ENCODE data around the gene SRF. TPM values are rescaled to one million over a fixed set of nuclear protein-coding genes. Genes with fewer than 3 reads are reported as not detected.
"Not testable (repeated sequence)": the region's sequence is repeated elsewhere in the genome, so short reads cannot be mapped to it uniquely, and the experiment has no call there.

The SRF gene
- total and polyA plus RNA-seq, 7 experiments from 2014 or later: 4.0 to 49.4 (median 25.7) TPM

GRCh38 chr6:43127180-43127579 is 43.9 kb upstream of the SRF start:
- Histone ChIP-seq H3K36me3 (ENCODE audit: control insufficient read depth in 2 of 3, insufficient read depth in 3 of 3, low read length in 3 of 3) (no peaks in the 10 kb centered on the region), H3K27ac (ENCODE audit: low read depth, low read length) (no peak overlapping the region), H3K4me1 (ENCODE audit: control insufficient read depth in 2 of 2, insufficient read depth in 2 of 2, low read length in 2 of 2) (no peaks in the 10 kb centered on the region), H3K27me3 (ENCODE audit: control insufficient read depth in 2 of 2, insufficient read depth in 2 of 2, low read length in 2 of 2) (no peaks in the 10 kb centered on the region), H3K9me3 (ENCODE audit: control insufficient read depth in 2 of 3, low read length in 3 of 3) (no peaks in the 10 kb centered on the region), H3K4me3 (ENCODE audit: low read length) (no peak overlapping the region)
- DNase-seq (no peak), ATAC-seq (no peak)
- ChIA-PET CTCF (no interaction called here), POLR2A (no interaction called here)
- Mint-ChIP-seq H3K36me3 (no peaks in the 10 kb centered on the region), H3K4me3 (no peak overlapping the region), H3K4me1 (no peaks in the 10 kb centered on the region), H3K9me3 (no peaks in the 10 kb centered on the region), H3K27ac (no peak overlapping the region), H3K27me3 (peaks cover 0 to 5% (median 0%) of the 10 kb centered on the region in 5 donors)
- intact Hi-C loops (cut with micrococcal nuclease): loop anchor here in 1 of 2 donors (5.0 kb wide), 1 partner anchor 225 kb away; no protein-coding TSS in a partner anchor

GRCh38 chr6:43127877-43128276 is 43.2 kb upstream of the SRF start:
- POLR2A ChIA-PET: no interaction called here
- peaks cover 0 to 5% (median 0%) of the 10 kb centered on the region in 5 donors for H3K27me3 Mint-ChIP-seq

GRCh38 chr6:43128926-43129325 is 42.1 kb upstream of the SRF start:
- no peaks in the 10 kb centered on the region for H3K9me3 ChIP-seq (ENCODE audit: control insufficient read depth in 2 of 3, low read length in 3 of 3)
- H3K9me3 Mint-ChIP-seq: no peaks in the 10 kb centered on the region

More at GRCh38 chr6:43127877-43128276, 43.2 kb upstream of the SRF start:
- Histone ChIP-seq H3K36me3 (ENCODE audit: control insufficient read depth in 2 of 3, insufficient read depth in 3 of 3, low read length in 3 of 3) (no peaks in the 10 kb centered on the region), H3K27me3 (ENCODE audit: control insufficient read depth in 2 of 2, insufficient read depth in 2 of 2, low read length in 2 of 2) (no peaks in the 10 kb centered on the region), H3K9me3 (ENCODE audit: control insufficient read depth in 2 of 3, low read length in 3 of 3) (no peaks in the 10 kb centered on the region), H3K27ac (ENCODE audit: low read depth, low read length) (no peak overlapping the region), H3K4me1 (ENCODE audit: control insufficient read depth in 2 of 2, insufficient read depth in 2 of 2, low read length in 2 of 2) (no peaks in the 10 kb centered on the region), H3K4me3 (ENCODE audit: low read length) (no peak overlapping the region)
- no peak for DNase-seq
- H3K4me3 Mint-ChIP-seq: no peak overlapping the region
- no peak for ATAC-seq
- no peaks in the 10 kb centered on the region for H3K36me3 Mint-ChIP-seq
- H3K27ac Mint-ChIP-seq: no peak overlapping the region
- no peaks in the 10 kb centered on the region for H3K4me1 Mint-ChIP-seq
- intact Hi-C loops (cut with micrococcal nuclease): loop anchor here in 1 of 2 donors (5.0 kb wide), 1 partner anchor 226 kb away; no protein-coding TSS in a partner anchor
- CTCF ChIA-PET: interaction anchor here (0.5 to 0.8 kb wide), 2 partner anchors 510 to 823 kb away, joined by 3 to 4 read pairs; no protein-coding TSS in a partner anchor
- no peaks in the 10 kb centered on the region for H3K9me3 Mint-ChIP-seq

GRCh38 chr6:43129434-43130194 is 41.5 kb upstream of the SRF start:
- Mint-ChIP-seq H3K36me3 (no peaks in the 10 kb centered on the region), H3K4me3 (no peak overlapping the region), H3K27me3 (no peaks in the 10 kb centered on the region), H3K9me3 (no peaks in the 10 kb centered on the region), H3K27ac (no peak overlapping the region), H3K4me1 (no peaks in the 10 kb centered on the region)
- intact Hi-C loops (cut with micrococcal nuclease): loop anchor here in 1 of 2 donors (5.0 kb wide), 1 partner anchor 227 kb away; no protein-coding TSS in a partner anchor
- Histone ChIP-seq H3K9me3 (ENCODE audit: control insufficient read depth in 2 of 3, low read length in 3 of 3) (no peaks in the 10 kb centered on the region), H3K4me1 (ENCODE audit: control insufficient read depth in 2 of 2, insufficient read depth in 2 of 2, low read length in 2 of 2) (no peaks in the 10 kb centered on the region), H3K27me3 (ENCODE audit: control insufficient read depth in 2 of 2, insufficient read depth in 2 of 2, low read length in 2 of 2) (no peaks in the 10 kb centered on the region), H3K36me3 (ENCODE audit: control insufficient read depth in 2 of 3, insufficient read depth in 3 of 3, low read length in 3 of 3) (no peaks in the 10 kb centered on the region), H3K27ac (ENCODE audit: low read depth, low read length) (no peak overlapping the region), H3K4me3 (ENCODE audit: low read length) (no peak overlapping the region)
- CTCF ChIA-PET: interaction anchor here (0.7 kb wide), 1 partner anchor 14 kb away, joined by 3 read pairs; no protein-coding TSS in a partner anchor
- ATAC-seq (peak; percentile 61), DNase-seq (peak in 1 of 9 donors; percentile 10)
- POLR2A ChIA-PET: no interaction called here

More at GRCh38 chr6:43128926-43129325, 42.1 kb upstream of the SRF start:
- H3K4me1 Mint-ChIP-seq: no peaks in the 10 kb centered on the region
- no peak overlapping the region for H3K4me3 ChIP-seq (ENCODE audit: low read length)
- ChIA-PET CTCF (interaction anchor here (0.8 kb wide), 1 partner anchor 824 kb away, joined by 4 read pairs; no protein-coding TSS in a partner anchor), POLR2A (no interaction called here)
- H3K27me3 Mint-ChIP-seq: no peaks in the 10 kb centered on the region
- no peaks in the 10 kb centered on the region for H3K36me3 ChIP-seq (ENCODE audit: control insufficient read depth in 2 of 3, insufficient read depth in 3 of 3, low read length in 3 of 3)
- H3K27ac Mint-ChIP-seq: no peak overlapping the region
- ATAC-seq: no peak
- DNase-seq: no peak
- H3K4me3 Mint-ChIP-seq: no peak overlapping the region
- H3K36me3 Mint-ChIP-seq: no peaks in the 10 kb centered on the region
- intact Hi-C loops (cut with micrococcal nuclease): loop anchor here in 1 of 2 donors (5.0 kb wide), 1 partner anchor 227 kb away; no protein-coding TSS in a partner anchor
- no peaks in the 10 kb centered on the region for H3K27me3 ChIP-seq (ENCODE audit: control insufficient read depth in 2 of 2, insufficient read depth in 2 of 2, low read length in 2 of 2)
- H3K27ac ChIP-seq (ENCODE audit: low read depth, low read length): no peak overlapping the region
- H3K4me1 ChIP-seq (ENCODE audit: control insufficient read depth in 2 of 2, insufficient read depth in 2 of 2, low read length in 2 of 2): no peaks in the 10 kb centered on the region

- ChIA-PET CTCF (interaction anchor here (0.7 kb wide), 1 partner anchor 13 kb away, joined by 3 read pairs; no protein-coding TSS in a partner anchor), POLR2A (no interaction called here)
- Histone ChIP-seq H3K27me3 (ENCODE audit: control insufficient read depth in 2 of 2, insufficient read depth in 2 of 2, low read length in 2 of 2) (no peaks in the 10 kb centered on the region), H3K27ac (ENCODE audit: low read depth, low read length) (no peak overlapping the region), H3K4me3 (ENCODE audit: low read length) (no peak overlapping the region), H3K36me3 (ENCODE audit: control insufficient read depth in 2 of 3, insufficient read depth in 3 of 3, low read length in 3 of 3) (no peaks in the 10 kb centered on the region), H3K4me1 (ENCODE audit: control insufficient read depth in 2 of 2, insufficient read depth in 2 of 2, low read length in 2 of 2) (no peaks in the 10 kb centered on the region), H3K9me3 (ENCODE audit: control insufficient read depth in 2 of 3, low read length in 3 of 3) (no peaks in the 10 kb centered on the region)
- intact Hi-C loops (cut with micrococcal nuclease): no loop called here
- H3K4me3 Mint-ChIP-seq: no peak overlapping the region
- no peaks in the 10 kb centered on the region for H3K27me3 Mint-ChIP-seq
- no peak overlapping the region for H3K27ac Mint-ChIP-seq
- H3K4me1 Mint-ChIP-seq: no peaks in the 10 kb centered on the region
- H3K36me3 Mint-ChIP-seq: no peaks in the 10 kb centered on the region
- DNase-seq: no peak
- no peak for ATAC-seq
- H3K9me3 Mint-ChIP-seq: no peaks in the 10 kb centered on the region
These were observed 40.6 kb upstream of the SRF start for GRCh38 chr6:43130429-43130828.

GRCh38 chr6:43131379-43131778 is 39.7 kb upstream of the SRF start:
- H3K27me3 ChIP-seq (ENCODE audit: control insufficient read depth in 2 of 2, insufficient read depth in 2 of 2, low read length in 2 of 2); POLR2A ChIA-PET; H3K4me3 Mint-ChIP-seq; H3K9me3 Mint-ChIP-seq; H3K4me1 ChIP-seq (ENCODE audit: control insufficient read depth in 2 of 2, insufficient read depth in 2 of 2, low read length in 2 of 2); H3K36me3 Mint-ChIP-seq; H3K27ac Mint-ChIP-seq; H3K27me3 Mint-ChIP-seq; H3K9me3 ChIP-seq (ENCODE audit: control insufficient read depth in 2 of 3, low read length in 3 of 3); H3K4me1 Mint-ChIP-seq; intact Hi-C loops (cut with micrococcal nuclease); H3K4me3 ChIP-seq (ENCODE audit: low read length); H3K27ac ChIP-seq (ENCODE audit: low read depth, low read length); ATAC-seq; H3K36me3 ChIP-seq (ENCODE audit: control insufficient read depth in 2 of 3, insufficient read depth in 3 of 3, low read length in 3 of 3); DNase-seq; CTCF ChIA-PET: not testable (repeated sequence)

GRCh38 chr6:43138267-43138666 is 32.8 kb upstream of the SRF start:
- no peaks in the 10 kb centered on the region for H3K27me3 Mint-ChIP-seq
- no peaks in the 10 kb centered on the region for H3K36me3 ChIP-seq (ENCODE audit: control insufficient read depth in 2 of 3, insufficient read depth in 3 of 3, low read length in 3 of 3)
- no peak overlapping the region for H3K27ac ChIP-seq (ENCODE audit: low read depth, low read length)
- no peaks in the 10 kb centered on the region for H3K9me3 ChIP-seq (ENCODE audit: control insufficient read depth in 2 of 3, low read length in 3 of 3)
- no peaks in the 10 kb centered on the region for H3K9me3 Mint-ChIP-seq
- ATAC-seq: no peak
- ChIA-PET POLR2A (no interaction called here), CTCF (no interaction called here)
- H3K4me3 Mint-ChIP-seq: no peak overlapping the region
- no peak overlapping the region for H3K27ac Mint-ChIP-seq
- H3K36me3 Mint-ChIP-seq: no peaks in the 10 kb centered on the region
- H3K27me3 ChIP-seq (ENCODE audit: control insufficient read depth in 2 of 2, insufficient read depth in 2 of 2, low read length in 2 of 2): no peaks in the 10 kb centered on the region
- intact Hi-C loops (cut with micrococcal nuclease): no loop called here
- no peak overlapping the region for H3K4me3 ChIP-seq (ENCODE audit: low read length)
- peaks cover 4 to 14% of the 10 kb centered on the region in 2 donors for H3K4me1 ChIP-seq (ENCODE audit: control insufficient read depth in 2 of 2, insufficient read depth in 2 of 2, low read length in 2 of 2)
- no peak for DNase-seq
- H3K4me1 Mint-ChIP-seq: peaks cover 5 to 13% (median 11%) of the 10 kb centered on the region in 7 donors

All from naive thymus-derived CD4-positive, alpha-beta T cell (primary cell).